ENCODE data around the gene RDH14. TPM values are rescaled to one million over a fixed set of nuclear protein-coding genes. Genes with fewer than 3 reads are reported as not detected.

Gene RDH14
- total RNA-seq, 2 donors from 2014 or later: 20.0 to 23.2 TPM

- H3K36me3 Mint-ChIP-seq (ENCODE audit: insufficient read depth in 2 of 2): no peaks in the 10 kb centered on the region
- H3K9me3 Mint-ChIP-seq: no peaks in the 10 kb centered on the region
- H3K27ac Mint-ChIP-seq: no peak overlapping the region
- DNase-seq: no peak
- no peak for ATAC-seq (replicated peaks in 1 of 2)
- peaks cover 18% of the 10 kb centered on the region for H3K27me3 Mint-ChIP-seq (ENCODE audit: low read depth)
- H3K4me3 Mint-ChIP-seq: peak overlapping the region in 1 of 2 donors; percentile 50
- H3K4me1 Mint-ChIP-seq (ENCODE audit: low read depth): no peaks in the 10 kb centered on the region
Measured at GRCh38 chr2:18506883-18507509, 53.5 kb downstream of the RDH14 start.

- H3K9me3 Mint-ChIP-seq: no peaks in the 10 kb centered on the region
- H3K36me3 Mint-ChIP-seq (ENCODE audit: insufficient read depth in 2 of 2): no peaks in the 10 kb centered on the region
- H3K27ac Mint-ChIP-seq: no peak overlapping the region
- DNase-seq: no peak
- no peaks in the 10 kb centered on the region for H3K4me1 Mint-ChIP-seq (ENCODE audit: low read depth)
- H3K27me3 Mint-ChIP-seq (ENCODE audit: low read depth): peaks cover 18% of the 10 kb centered on the region
- H3K4me3 Mint-ChIP-seq: no peak overlapping the region
- no peak for ATAC-seq (replicated peaks in 1 of 2)
Measured at GRCh38 chr2:18505703-18506341, 54.6 kb downstream of the RDH14 start.

Other genes with a start within 250 kb of the RDH14 start
- gene NT5C1B, start 28.9 kb upstream of the RDH14 start, total RNA-seq: not detected

All from activated T-cell treated with anti-CD3 and anti-CD28 coated beads, Interleukin-2, amount 50 U/mL, for 72 hours (primary cell).